OCI-LY7 (cell line): ENCODE data around the gene WIPF2. TPM values are rescaled to one million over a fixed set of nuclear protein-coding genes. Genes with fewer than 3 reads are reported as not detected.
A peak's percentile ranks its signal among the peaks of the same experiment; 100 is the strongest.

ENCODE experiments used
- BruUV-seq: library from RNA; stranded (reverse); fragments of 400-500 nt; replicated peaks from 2 replicates; lab custom pipeline; 2021; lab: Mats Ljungman, UMichigan
- CTCF ChIA-PET: fragments of 300-600 bp; sonication (Branson Sonifier 250); formaldehyde crosslinking; loops from one replicate; lab custom pipeline; 2022; ENCODE audit warnings: antibody characterized with exemption; ENCODE audit not compliant: unreplicated experiment; lab: Charles Lee
- POLR2A ChIA-PET: fragments of 300-600 bp; sonication (Branson Sonifier 250); formaldehyde crosslinking; loops from one replicate; lab custom pipeline; 2022; ENCODE audit warnings: antibody characterized with exemption; lab: Charles Lee
- DNase-seq: peaks from one replicate; pipeline ENCODE4 v3.0.0-alpha.2; 2015; ENCODE audit warnings: low spot score
- H2AFZ ChIP-seq: fragments of 200-600 bp; sonication (generic), shearing (Covaris generic); 2 replicates; pipeline ENCODE4 v1.6.1; 2014; ENCODE audit warnings: mild to moderate bottlenecking, antibody characterized with exemption, low read length, moderate library complexity
- H3K27ac ChIP-seq: fragments of 200-600 bp; sonication (generic); 2 replicates; pipeline ENCODE4 v1.5.1; 2014; ENCODE audit warnings: mixed run types, low read depth, mild to moderate bottlenecking, moderate library complexity, low read length, inconsistent platforms; ENCODE audit not compliant: poor library complexity, severe bottlenecking
- H3K36me3 ChIP-seq: fragments of 200-600 bp; sonication (generic); 2 replicates; pipeline ENCODE4 v1.6.1; 2014; ENCODE audit warnings: mild to moderate bottlenecking, antibody characterized with exemption, low read length, moderate library complexity, mixed read lengths; ENCODE audit not compliant: insufficient read depth
- H3K4me1 ChIP-seq: fragments of 200-600 bp; sonication (generic); 2 replicates; pipeline ENCODE4 v1.5.1; 2014; ENCODE audit warnings: mild to moderate bottlenecking, low read length; ENCODE audit not compliant: insufficient read depth, poor library complexity, severe bottlenecking
- H3K4me2 ChIP-seq: fragments of 200-600 bp; sonication (generic); 2 replicates; pipeline ENCODE4 v1.6.1; 2014; ENCODE audit warnings: mild to moderate bottlenecking, low read length
- H3K4me3 ChIP-seq: fragments of 200-600 bp; sonication (generic); 2 replicates; pipeline ENCODE4 v1.5.1; 2014; ENCODE audit warnings: mild to moderate bottlenecking, low read depth, low read length; ENCODE audit not compliant: poor library complexity, severe bottlenecking
- H3K79me2 ChIP-seq: fragments of 200-600 bp; sonication (generic); 2 replicates; pipeline ENCODE4 v1.6.1; 2016; ENCODE audit warnings: low read depth, mild to moderate bottlenecking, low read length, moderate library complexity, mixed read lengths; ENCODE audit not compliant: insufficient read depth
- H3K9me2 ChIP-seq: fragments of 200-600 bp; sonication (generic); 2 replicates; pipeline ENCODE4 v1.6.1; 2016; ENCODE audit warnings: mild to moderate bottlenecking, low read length, mixed read lengths; ENCODE audit not compliant: insufficient read depth
- H3K9me3 ChIP-seq: fragments of 200-600 bp; sonication (generic); 2 replicates; pipeline ENCODE4 v1.6.1; 2014; ENCODE audit warnings: mild to moderate bottlenecking, mixed run types, low read length, mixed read lengths
- H4K20me1 ChIP-seq: fragments of 200-600 bp; sonication (generic); 2 replicates; pipeline ENCODE4 v1.6.1; 2014; ENCODE audit warnings: mild to moderate bottlenecking, antibody characterized with exemption, low read length, moderate library complexity, mixed read lengths; ENCODE audit not compliant: insufficient read depth
- EZH2phosphoT487 ChIP-seq: fragments of 200-600 bp; sonication (generic); IDR thresholded peaks from 2 replicates; pipeline ENCODE4 v1.6.1; 2018; ENCODE audit warnings: low read depth, borderline replicate concordance, mild to moderate bottlenecking, mixed run types, antibody characterized with exemption, low read length, moderate library complexity, mixed read lengths
- intact Hi-C: fragments of 100-400 bp; cut with micrococcal nuclease; formaldehyde crosslinking; loops from one replicate; pipeline ENCODE4 v1.10.0; 2022; ENCODE audit not compliant: unreplicated experiment
- total RNA-seq, 2 experiments: library from RNA; depleted of rRNA in 1 of 2; stranded (reverse); fragments of >200 nt in 1 of 2; shearing (Covaris generic) in 1 of 2; gene quantifications; 2 replicates each; pipeline ENCODE4 v1.2.3, GENCODE V29; 2014 to 2022
- TF ChIP-seq, protein P1 (sequence below): fragments of 200-600 bp; sonication (generic); conservative IDR thresholded peaks from 2 replicates; pipeline ENCODE4 v1.5.1; 2014; ENCODE audit warnings: mild to moderate bottlenecking, antibody characterized with exemption, low read length, moderate library complexity, mixed read lengths

The WIPF2 gene
- total RNA-seq, 2 experiments from 2014 or later = 4.7 to 20.3 TPM

DNA sequence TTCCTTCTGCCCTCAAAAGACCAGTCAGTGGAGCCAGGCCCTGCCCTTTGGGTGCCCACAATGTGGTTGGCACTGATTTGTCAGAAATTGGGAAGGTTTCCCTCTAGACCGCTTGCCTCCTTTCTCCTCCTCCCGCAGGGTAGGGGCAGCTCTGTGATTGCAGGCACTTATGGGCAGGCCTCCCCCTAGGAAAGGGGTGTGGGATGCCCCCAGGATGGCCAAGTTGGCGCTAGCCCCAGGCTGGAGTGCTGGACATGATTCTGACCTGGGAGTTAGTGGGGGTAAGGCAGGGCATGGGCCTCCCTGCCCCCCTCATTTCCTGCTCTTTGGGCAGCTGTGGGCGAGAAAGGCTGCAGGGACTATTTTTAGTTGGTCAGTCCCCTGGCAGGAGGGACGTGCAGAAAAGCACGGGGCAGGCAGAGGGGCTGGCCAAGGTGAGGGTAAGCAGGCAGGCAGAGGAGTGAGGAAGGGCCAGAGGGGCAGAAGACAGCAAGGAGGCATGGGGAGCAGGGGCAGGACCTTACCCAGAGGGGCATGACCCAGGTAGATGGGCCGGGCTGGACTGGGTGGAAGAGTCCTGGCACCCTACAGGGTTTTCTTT lies 93.1 kb downstream of the WIPF2 start:
- no peak overlapping the region for H3K4me3 ChIP-seq
- TF ChIP-seq, protein P1, sequence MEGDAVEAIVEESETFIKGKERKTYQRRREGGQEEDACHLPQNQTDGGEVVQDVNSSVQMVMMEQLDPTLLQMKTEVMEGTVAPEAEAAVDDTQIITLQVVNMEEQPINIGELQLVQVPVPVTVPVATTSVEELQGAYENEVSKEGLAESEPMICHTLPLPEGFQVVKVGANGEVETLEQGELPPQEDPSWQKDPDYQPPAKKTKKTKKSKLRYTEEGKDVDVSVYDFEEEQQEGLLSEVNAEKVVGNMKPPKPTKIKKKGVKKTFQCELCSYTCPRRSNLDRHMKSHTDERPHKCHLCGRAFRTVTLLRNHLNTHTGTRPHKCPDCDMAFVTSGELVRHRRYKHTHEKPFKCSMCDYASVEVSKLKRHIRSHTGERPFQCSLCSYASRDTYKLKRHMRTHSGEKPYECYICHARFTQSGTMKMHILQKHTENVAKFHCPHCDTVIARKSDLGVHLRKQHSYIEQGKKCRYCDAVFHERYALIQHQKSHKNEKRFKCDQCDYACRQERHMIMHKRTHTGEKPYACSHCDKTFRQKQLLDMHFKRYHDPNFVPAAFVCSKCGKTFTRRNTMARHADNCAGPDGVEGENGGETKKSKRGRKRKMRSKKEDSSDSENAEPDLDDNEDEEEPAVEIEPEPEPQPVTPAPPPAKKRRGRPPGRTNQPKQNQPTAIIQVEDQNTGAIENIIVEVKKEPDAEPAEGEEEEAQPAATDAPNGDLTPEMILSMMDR = no peak
- no peak for TF ChIP-seq EZH2phosphoT487
- H3K79me2 ChIP-seq = no peaks in the 10 kb centered on the region
- peak overlapping the region; percentile 23; the same call in 1 of the 2 replicates for H3K4me2 ChIP-seq
- DNase-seq = no peak
- ChIA-PET CTCF (interaction anchor here (0.6 kb wide), 1 partner anchor 49 kb away, joined by 4 read pairs; no protein-coding TSS in a partner anchor), POLR2A (no interaction called here)
- H4K20me1 ChIP-seq = no peaks in the 10 kb centered on the region
- H2AFZ ChIP-seq = no peak overlapping the region
- H3K9me3 ChIP-seq = no peaks in the 10 kb centered on the region
- intact Hi-C loops = no loop called here
- H3K27ac ChIP-seq = no peak overlapping the region
- no peaks in the 10 kb centered on the region for H3K9me2 ChIP-seq
- peaks cover 41% of the 10 kb centered on the region for H3K4me1 ChIP-seq
- BruUV-seq = no TSS peak
- H3K36me3 ChIP-seq = no peaks in the 10 kb centered on the region

- Histone ChIP-seq H3K79me2 (no peaks in the 10 kb centered on the region), H3K36me3 (no peaks in the 10 kb centered on the region), H3K9me2 (no peaks in the 10 kb centered on the region), H3K27ac (no peak overlapping the region), H3K9me3 (no peaks in the 10 kb centered on the region), H3K4me2 (no peak overlapping the region), H3K4me3 (no peak overlapping the region), H4K20me1 (no peaks in the 10 kb centered on the region), H3K4me1 (peaks cover 47% of the 10 kb centered on the region), H2AFZ (no peak overlapping the region)
- CTCF ChIA-PET = no interaction called here
- no TSS peak for BruUV-seq
- POLR2A ChIA-PET = no interaction called here
- no peak for DNase-seq
- intact Hi-C loops = no loop called here
- TF ChIP-seq EZH2phosphoT487 = no peak
- TF ChIP-seq, protein P1 = no peak
Observed at GRCh38 chr17:40312893-40313667, 94.0 kb downstream of the WIPF2 start.
